H1 (cell line): ENCODE results near the gene BRD4.

Experiments used
- CBX5 ChIP-seq: fragments of 300-800, 300-1000 bp; sonication (generic); IDR thresholded peaks from 2 replicates; pipeline ENCODE4 v1.7.1; 2016; ENCODE audit warnings: antibody characterized with exemption, low read length, low read depth
- CTCF ChIP-seq, 3 experiments: IDR thresholded peaks; 1 replicate in 2 of 3; 2 replicates in 1 of 3; pipeline versions ENCODE4 v1.5.1 to v1.6.1; 2011; ENCODE audit warnings: low read length in 3 of 3, mild to moderate bottlenecking in 3 of 3, inconsistent platforms in 2 of 3, low read depth in 1 of 3, moderate library complexity in 1 of 3; ENCODE audit not compliant: insufficient read depth in 1 of 3; ENCODE audit errors: control extremely low read depth in 1 of 3
- EZH2 ChIP-seq: fragments of 200-600 bp; sonication (generic); IDR thresholded peaks from 2 replicates; pipeline ENCODE4 v1.7.1; 2012; ENCODE audit warnings: low read depth, mild to moderate bottlenecking, moderate library complexity, low read length, inconsistent platforms; ENCODE audit not compliant: severe bottlenecking
- JUN ChIP-seq: IDR thresholded peaks from 2 replicates; pipeline ENCODE4 v1.6.1; 2011; ENCODE audit warnings: low read depth, mild to moderate bottlenecking, improper control_type of control experiment, low read length
- POLR2A ChIP-seq, 2 experiments: IDR thresholded peaks; 1 replicate in 1 of 2; 2 replicates in 1 of 2; pipeline ENCODE4 v1.6.1; 2011; ENCODE audit warnings: low read depth in 2 of 2, low read length in 2 of 2, mild to moderate bottlenecking in 2 of 2; ENCODE audit errors: control extremely low read depth in 1 of 2
- POLR2AphosphoS5 ChIP-seq: IDR thresholded peaks from 2 replicates; pipeline ENCODE4 v1.6.1; 2011; ENCODE audit warnings: low read depth, low read length
- RAD21 ChIP-seq, 2 experiments: IDR thresholded peaks in 1 of 2; conservative IDR thresholded peaks in 1 of 2; 2 replicates each; pipeline ENCODE4 v1.6.1; 2011; ENCODE audit warnings: low read depth in 2 of 2, low read length in 2 of 2, improper control_type of control experiment in 1 of 2, inconsistent platforms in 1 of 2, mild to moderate bottlenecking in 1 of 2, moderate library complexity in 1 of 2
- RBBP5 ChIP-seq: IDR thresholded peaks from 2 replicates; pipeline ENCODE4 v1.7.1; 2012; ENCODE audit warnings: low read depth, mild to moderate bottlenecking, inconsistent platforms, low read length, moderate library complexity, borderline replicate concordance
- SP1 ChIP-seq: IDR thresholded peaks from 2 replicates; pipeline ENCODE4 v1.6.1; 2011; ENCODE audit warnings: low read depth, low read length
- SP2 ChIP-seq: IDR thresholded peaks from 2 replicates; pipeline ENCODE4 v1.6.1; 2012; ENCODE audit warnings: mild to moderate bottlenecking, low read length, inconsistent platforms
- SUZ12 ChIP-seq: fragments of 200-600 bp; sonication (generic); IDR thresholded peaks from 2 replicates; pipeline ENCODE4 v1.6.1; 2012; ENCODE audit warnings: mild to moderate bottlenecking, inconsistent platforms, low read length, moderate library complexity, mixed read lengths
- TBP ChIP-seq: IDR thresholded peaks from 2 replicates; pipeline ENCODE4 v1.6.1; 2011; ENCODE audit warnings: low read depth, low read length, improper control_type of control experiment
- YY1 ChIP-seq: IDR thresholded peaks from 2 replicates; pipeline ENCODE4 v1.6.1; 2011; ENCODE audit warnings: low read depth, mild to moderate bottlenecking, low read length
- TF ChIP-seq, protein P1 (sequence below): IDR thresholded peaks from 2 replicates; pipeline ENCODE4 v1.6.1; 2012; ENCODE audit warnings: inconsistent platforms

DNA sequence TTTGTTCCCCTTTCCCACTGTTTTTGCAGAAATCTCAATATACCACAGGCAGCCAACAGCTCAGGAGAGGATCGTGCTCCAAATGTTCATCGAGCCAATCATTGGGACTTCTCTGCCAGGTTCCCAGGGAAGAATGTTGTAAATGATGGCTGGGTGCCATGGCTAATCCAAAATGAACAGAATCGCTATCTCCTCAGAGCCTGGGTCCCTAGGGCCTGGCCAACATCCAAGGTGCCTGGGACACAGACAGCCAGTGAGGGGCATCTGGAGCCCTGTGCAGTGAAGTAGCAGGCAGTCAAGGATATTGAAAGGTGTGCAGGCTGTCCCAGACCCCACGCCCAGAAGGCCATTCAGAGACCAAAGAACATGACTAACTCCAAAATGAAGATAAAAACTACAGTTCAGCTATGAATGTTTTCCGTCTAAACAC is 37.8 kb downstream of the BRD4 start:
- TF ChIP-seq CTCF (IDR thresholded peaks at IDR 0.05; ENCODE audit: control extremely low read depth in 1 of 3, insufficient read depth in 1 of 3, low read depth in 1 of 3, low read length in 3 of 3) (no peak), TBP (no peak), POLR2AphosphoS5 (no peak), SP1 (no peak), POLR2A (IDR thresholded peaks at IDR 0.05; ENCODE audit: control extremely low read depth in 1 of 2, low read depth in 2 of 2, low read length in 2 of 2) (no peak), JUN (no peak), SP2 (no peak), RBBP5 (no peak), EZH2 (no peak), SUZ12 (no peak), CBX5 (no peak), RAD21 (IDR thresholded peaks at IDR 0.05 in 1 of 2, conservative IDR thresholded peaks at IDR 0.05 in 1 of 2; ENCODE audit: low read depth in 2 of 2, low read length in 2 of 2) (no peak), YY1 (no peak)
- TF ChIP-seq, protein P1, sequence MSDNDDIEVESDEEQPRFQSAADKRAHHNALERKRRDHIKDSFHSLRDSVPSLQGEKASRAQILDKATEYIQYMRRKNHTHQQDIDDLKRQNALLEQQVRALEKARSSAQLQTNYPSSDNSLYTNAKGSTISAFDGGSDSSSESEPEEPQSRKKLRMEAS: no peak
